BLaER1 treated with 17β-estradiol and CSF1 and Interleukin-3, amounts not matched to agents 10 nM and 100 nM (cell line): Measurements from ENCODE around the gene TSPAN33.
"Not testable (repeated sequence)": the region's sequence is repeated elsewhere in the genome, so short reads cannot be mapped to it uniquely, and the experiment has no call there.

Experiments used
- H3K27ac ChIP-seq, 11 experiments: shearing (Covaris generic); formaldehyde crosslinking; 2 replicates each; pipeline ENCODE4 v1.8.1; 2022
- H3K27me3 ChIP-seq, 11 experiments: shearing (Covaris generic); formaldehyde crosslinking; 2 replicates each; pipeline ENCODE4 v1.8.1; 2022
- H3K36me3 ChIP-seq, 11 experiments: shearing (Covaris generic); formaldehyde crosslinking; 2 replicates each; pipeline ENCODE4 v1.8.1; 2022
- H3K4me1 ChIP-seq, 10 experiments: shearing (Covaris generic); formaldehyde crosslinking; 2 replicates each; pipeline ENCODE4 v1.8.1; 2022
- H3K4me2 ChIP-seq, 11 experiments: shearing (Covaris generic); formaldehyde crosslinking; 2 replicates each; pipeline ENCODE4 v1.8.1; 2022
- H3K4me3 ChIP-seq, 10 experiments: shearing (Covaris generic); formaldehyde crosslinking; 2 replicates each; pipeline ENCODE4 v1.8.1; 2022
- H3K9ac ChIP-seq, 11 experiments: shearing (Covaris generic); formaldehyde crosslinking; 2 replicates each; pipeline ENCODE4 v1.8.1; 2022
- H3K9me3 ChIP-seq, 11 experiments: shearing (Covaris generic); formaldehyde crosslinking; replicated peaks in 1 of 11; 2 replicates each; pipeline ENCODE4 v1.8.1; 2022
- H4K20me1 ChIP-seq, 11 experiments: shearing (Covaris generic); formaldehyde crosslinking; 2 replicates each; pipeline ENCODE4 v1.8.1; 2022
- Cebpa-rat ChIP-seq, 11 experiments: shearing (Covaris generic); IDR thresholded peaks; 2 replicates each; pipeline ENCODE4 v1.8.1; 2022

TSPAN33 gene

GRCh38 chr7:129210989-129211312, 66.4 kb downstream of the TSPAN33 start:
- Histone ChIP-seq H3K9me3 (peaks cover 4 to 14% (median 11%) of the 10 kb centered on the region in 11 experiments; a peak in 19 of 22 replicates), H3K4me2 (peak overlapping the region in 4 of 11 experiments; percentile 68 to 75 (median 74); a peak in 5 of 22 replicates), H3K9ac (no peak overlapping the region), H3K4me3 (no peak overlapping the region), H4K20me1 (no peaks in the 10 kb centered on the region), H3K4me1 (peaks cover 9 to 38% (median 18%) of the 10 kb centered on the region in 10 experiments), H3K36me3 (peaks cover 0 to 56% (median 20%) of the 10 kb centered on the region in 11 experiments; a peak in 12 of 22 replicates), H3K27me3 (no peaks in the 10 kb centered on the region), H3K27ac (peak overlapping the region in 4 of 11 experiments; percentile 30 to 57 (median 52); a peak in 3 of 22 replicates)
- no peak for TF ChIP-seq Cebpa-rat (IDR thresholded peaks at IDR 0.05)

GRCh38 chr7:129212126-129212525, 67.6 kb downstream of the TSPAN33 start:
- Histone ChIP-seq H3K9ac (peak overlapping the region in 1 of 11 experiments; percentile 29; a peak in 2 of 22 replicates), H3K9me3 (peaks cover 9 to 21% (median 17%) of the 10 kb centered on the region in 11 experiments; a peak in 21 of 22 replicates), H3K36me3 (peaks cover 0 to 52% (median 13%) of the 10 kb centered on the region in 11 experiments; a peak in 10 of 22 replicates), H3K4me3 (no peak overlapping the region), H3K4me2 (peak overlapping the region; percentile 50 to 75 (median 67); a peak in 21 of 22 replicates), H3K27ac (peak overlapping the region in 6 of 11 experiments; percentile 18 to 57 (median 40); a peak in 11 of 22 replicates), H3K4me1 (peaks cover 9 to 38% (median 18%) of the 10 kb centered on the region in 10 experiments), H4K20me1 (no peaks in the 10 kb centered on the region), H3K27me3 (no peaks in the 10 kb centered on the region)
- TF ChIP-seq Cebpa-rat (IDR thresholded peaks at IDR 0.05): no peak

GRCh38 chr7:129212596-129212995, 68.1 kb downstream of the TSPAN33 start:
- Histone ChIP-seq H3K27me3 (no peaks in the 10 kb centered on the region), H3K4me1 (peaks cover 9 to 38% (median 18%) of the 10 kb centered on the region in 10 experiments), H3K4me2 (peak overlapping the region in 4 of 11 experiments; percentile 54 to 75 (median 74); a peak in 3 of 22 replicates), H3K4me3 (no peak overlapping the region), H3K36me3 (peaks cover 0 to 47% (median 13%) of the 10 kb centered on the region in 11 experiments; a peak in 10 of 22 replicates), H4K20me1 (no peaks in the 10 kb centered on the region), H3K9ac (peak overlapping the region in 1 of 11 experiments; percentile 37; a peak in 1 of 22 replicates), H3K27ac (peak overlapping the region in 3 of 11 experiments; percentile 18 to 50 (median 34); a peak in 4 of 22 replicates), H3K9me3 (peaks cover 9 to 21% (median 17%) of the 10 kb centered on the region in 11 experiments; a peak in 21 of 22 replicates)
- no peak for TF ChIP-seq Cebpa-rat (IDR thresholded peaks at IDR 0.05)

GRCh38 chr7:129213828-129214227, 69.3 kb downstream of the TSPAN33 start:
- peaks cover 9 to 21% (median 17%) of the 10 kb centered on the region in 11 experiments; a peak in 21 of 22 replicates for H3K9me3 ChIP-seq
- peak overlapping the region in 3 of 11 experiments; percentile 5 to 49 (median 32); a peak in 2 of 22 replicates for H3K4me2 ChIP-seq
- H3K36me3 ChIP-seq: peaks cover 0 to 38% (median 11%) of the 10 kb centered on the region in 11 experiments; a peak in 10 of 22 replicates
- H3K27ac ChIP-seq: peak overlapping the region in 1 of 11 experiments; percentile 13; a peak in 2 of 22 replicates
- peaks cover 12 to 34% (median 20%) of the 10 kb centered on the region in 10 experiments for H3K4me1 ChIP-seq
- H3K27me3 ChIP-seq: no peaks in the 10 kb centered on the region
- no peak overlapping the region for H3K9ac ChIP-seq
- no peaks in the 10 kb centered on the region for H4K20me1 ChIP-seq
- TF ChIP-seq Cebpa-rat (IDR thresholded peaks at IDR 0.05): no peak
- H3K4me3 ChIP-seq: no peak overlapping the region

GRCh38 chr7:129215691-129216090, 71.2 kb downstream of the TSPAN33 start:
- not testable (repeated sequence) for H3K4me3 ChIP-seq, H3K4me2 ChIP-seq, H3K9ac ChIP-seq, H3K27ac ChIP-seq, H3K27me3 ChIP-seq, H4K20me1 ChIP-seq
- Histone ChIP-seq H3K4me1 (peaks cover 15 to 44% (median 25%) of the 10 kb centered on the region in 10 experiments), H3K36me3 (peaks cover 0 to 23% (median 0%) of the 10 kb centered on the region in 11 experiments; a peak in 9 of 22 replicates), H3K9me3 (peaks cover 9 to 21% (median 17%) of the 10 kb centered on the region in 11 experiments; a peak in 21 of 22 replicates)

- H4K20me1 ChIP-seq, H3K27me3 ChIP-seq, H3K4me3 ChIP-seq, H3K9ac ChIP-seq, H3K27ac ChIP-seq, H3K4me2 ChIP-seq: not testable (repeated sequence)
- peaks cover 0 to 17% (median 0%) of the 10 kb centered on the region in 11 experiments; a peak in 9 of 22 replicates for H3K36me3 ChIP-seq
- peaks cover 15 to 45% (median 25%) of the 10 kb centered on the region in 10 experiments for H3K4me1 ChIP-seq
- peaks cover 9 to 21% (median 17%) of the 10 kb centered on the region in 11 experiments; a peak in 21 of 22 replicates for H3K9me3 ChIP-seq
Observed at GRCh38 chr7:129216101-129216715, 71.7 kb downstream of the TSPAN33 start.

GRCh38 chr7:129216821-129217416, 72.4 kb downstream of the TSPAN33 start:
- Histone ChIP-seq H3K36me3 (peaks cover 0 to 12% (median 0%) of the 10 kb centered on the region in 11 experiments; a peak in 5 of 22 replicates), H3K4me1 (peaks cover 13 to 44% (median 25%) of the 10 kb centered on the region in 10 experiments), H3K9me3 (peaks cover 9 to 21% (median 17%) of the 10 kb centered on the region in 11 experiments; a peak in 21 of 22 replicates)
- H3K9ac ChIP-seq, H3K27ac ChIP-seq, H3K4me3 ChIP-seq, H4K20me1 ChIP-seq, H3K27me3 ChIP-seq, H3K4me2 ChIP-seq: not testable (repeated sequence)

GRCh38 chr7:129218514-129219062, 74.1 kb downstream of the TSPAN33 start:
- peaks cover 9 to 21% (median 17%) of the 10 kb centered on the region in 11 experiments; a peak in 21 of 22 replicates for H3K9me3 ChIP-seq
- H3K27me3 ChIP-seq: no peaks in the 10 kb centered on the region
- 0 out of 22 replicates have a peak, but pooled peaks cover 0 to 6% (median 0%) of the 10 kb centered on the region in 11 experiments for H3K36me3 ChIP-seq
- no peak overlapping the region for H3K4me3 ChIP-seq
- TF ChIP-seq Cebpa-rat (IDR thresholded peaks at IDR 0.05): no peak
- no peak overlapping the region for H3K27ac ChIP-seq
- H3K9ac ChIP-seq: no peak overlapping the region
- peaks cover 24 to 47% (median 34%) of the 10 kb centered on the region in 10 experiments for H3K4me1 ChIP-seq
- H4K20me1 ChIP-seq: no peaks in the 10 kb centered on the region
- peak overlapping the region in 2 of 11 experiments; percentile 8 to 69; a peak in 3 of 22 replicates for H3K4me2 ChIP-seq

GRCh38 chr7:129219166-129219565, 74.7 kb downstream of the TSPAN33 start:
- H3K4me3 ChIP-seq, H3K36me3 ChIP-seq, H3K27me3 ChIP-seq, H4K20me1 ChIP-seq, H3K4me2 ChIP-seq, H3K9ac ChIP-seq: not testable (repeated sequence)
- Histone ChIP-seq H3K4me1 (peaks cover 30 to 52% (median 40%) of the 10 kb centered on the region in 10 experiments), H3K9me3 (peaks cover 9 to 21% (median 17%) of the 10 kb centered on the region in 11 experiments; a peak in 21 of 22 replicates), H3K27ac (0 out of 22 replicates have a peak overlapping the region, but pooled peaks of 1 of the 11 experiments have one; percentile 16)
